GM12891 (cell line): ENCODE results near the gene ESR1.
"Not testable (repeated sequence)": the region's sequence is repeated elsewhere in the genome, so short reads cannot be mapped to it uniquely, and the experiment has no call there.

ENCODE experiments used
- POLR2A ChIP-seq: IDR thresholded peaks from 2 replicates; pipeline ENCODE4 v1.6.1; 2011; ENCODE audit warnings: low read depth, low read length, control low read depth
- POLR2AphosphoS5 ChIP-seq: IDR thresholded peaks from 2 replicates; pipeline ENCODE4 v1.6.1; 2011; ENCODE audit warnings: low read depth, low read length, control low read depth
- POU2F2 ChIP-seq: IDR thresholded peaks from 2 replicates; pipeline ENCODE4 v1.6.1; 2011; ENCODE audit warnings: low read depth, mild to moderate bottlenecking, control low read depth, low read length, moderate library complexity
- TAF1 ChIP-seq: IDR thresholded peaks from 2 replicates; pipeline ENCODE4 v1.6.1; 2011; ENCODE audit warnings: low read depth, low read length, control low read depth

- TF ChIP-seq POLR2A, POU2F2, POLR2AphosphoS5, TAF1: not testable (repeated sequence)
These were observed 226.3 kb downstream of the ESR1 start for GRCh38 chr6:152033765-152034164.
